ENCODE results near the gene IL6.

Gene IL6

DNA sequence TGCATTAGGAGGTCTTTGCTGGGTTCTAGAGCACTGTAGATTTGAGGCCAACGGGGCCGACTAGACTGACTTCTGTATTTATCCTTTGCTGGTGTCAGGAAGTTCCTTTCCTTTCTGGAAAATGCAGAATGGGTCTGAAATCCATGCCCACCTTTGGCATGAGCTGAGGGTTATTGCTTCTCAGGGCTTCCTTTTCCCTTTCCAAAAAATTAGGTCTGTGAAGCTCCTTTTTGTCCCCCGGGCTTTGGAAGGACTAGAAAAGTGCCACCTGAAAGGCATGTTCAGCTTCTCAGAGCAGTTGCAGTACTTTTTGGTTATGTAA lies 675 bp downstream of the IL6 start:
- DNase-seq (ENCODE audit: low read depth): no peak

DNA sequence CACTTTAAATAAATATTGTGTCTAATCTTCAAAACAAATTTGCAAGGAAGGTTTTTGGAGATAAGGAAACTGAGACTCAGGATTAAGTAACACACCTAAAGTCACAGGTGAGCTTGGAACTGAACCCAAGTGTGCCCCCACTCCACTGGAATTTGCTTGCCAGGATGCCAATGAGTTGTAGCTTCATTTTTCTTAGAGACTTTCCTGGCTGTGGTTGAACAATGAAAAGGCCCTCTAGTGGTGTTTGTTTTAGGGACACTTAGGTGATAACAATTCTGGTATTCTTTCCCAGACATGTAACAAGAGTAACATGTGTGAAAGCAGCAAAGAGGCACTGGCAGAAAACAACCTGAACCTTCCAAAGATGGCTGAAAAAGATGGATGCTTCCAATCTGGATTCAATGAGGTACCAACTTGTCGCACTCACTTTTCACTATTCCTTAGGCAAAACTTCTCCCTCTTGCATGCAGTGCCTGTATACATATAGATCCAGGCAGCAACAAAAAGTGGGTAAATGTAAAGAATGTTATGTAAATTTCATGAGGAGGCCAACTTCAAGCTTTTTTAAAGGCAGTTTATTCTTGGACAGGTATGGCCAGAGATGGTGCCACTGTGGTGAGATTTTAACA lies 1.5 kb downstream of the IL6 start:
- DNase-seq (ENCODE audit: low read depth): peak; percentile 69

DNA sequence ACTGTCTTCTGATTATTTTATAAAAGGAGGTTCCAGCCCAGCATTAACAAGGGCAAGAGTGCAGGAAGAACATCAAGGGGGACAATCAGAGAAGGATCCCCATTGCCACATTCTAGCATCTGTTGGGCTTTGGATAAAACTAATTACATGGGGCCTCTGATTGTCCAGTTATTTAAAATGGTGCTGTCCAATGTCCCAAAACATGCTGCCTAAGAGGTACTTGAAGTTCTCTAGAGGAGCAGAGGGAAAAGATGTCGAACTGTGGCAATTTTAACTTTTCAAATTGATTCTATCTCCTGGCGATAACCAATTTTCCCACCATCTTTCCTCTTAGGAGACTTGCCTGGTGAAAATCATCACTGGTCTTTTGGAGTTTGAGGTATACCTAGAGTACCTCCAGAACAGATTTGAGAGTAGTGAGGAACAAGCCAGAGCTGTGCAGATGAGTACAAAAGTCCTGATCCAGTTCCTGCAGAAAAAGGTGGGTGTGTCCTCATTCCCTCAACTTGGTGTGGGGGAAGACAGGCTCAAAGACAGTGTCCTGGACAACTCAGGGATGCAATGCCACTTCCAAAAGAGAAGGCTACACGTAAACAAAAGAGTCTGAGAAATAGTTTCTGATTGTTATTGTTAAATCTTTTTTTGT lies 2.3 kb downstream of the IL6 start:
- no peak for DNase-seq (ENCODE audit: low read depth)

DNA sequence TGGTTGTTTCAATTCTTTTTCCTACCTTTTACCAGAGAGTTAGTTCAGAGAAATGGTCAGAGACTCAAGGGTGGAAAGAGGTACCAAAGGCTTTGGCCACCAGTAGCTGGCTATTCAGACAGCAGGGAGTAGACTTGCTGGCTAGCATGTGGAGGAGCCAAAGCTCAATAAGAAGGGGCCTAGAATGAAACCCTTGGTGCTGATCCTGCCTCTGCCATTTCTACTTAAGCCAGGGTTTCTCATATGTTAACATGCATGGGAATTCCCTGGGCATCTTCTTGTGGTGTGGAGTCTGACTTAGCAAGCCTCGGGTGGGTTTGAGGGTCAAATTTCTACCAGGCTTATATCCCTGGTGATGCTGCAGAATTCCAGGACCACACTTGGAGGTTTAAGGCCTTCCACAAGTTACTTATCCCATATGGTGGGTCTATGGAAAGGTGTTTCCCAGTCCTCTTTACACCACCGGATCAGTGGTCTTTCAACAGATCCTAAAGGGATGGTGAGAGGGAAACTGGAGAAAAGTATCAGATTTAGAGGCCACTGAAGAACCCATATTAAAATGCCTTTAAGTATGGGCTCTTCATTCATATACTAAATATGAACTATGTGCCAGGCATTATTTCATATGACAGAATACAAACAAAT lies 3.2 kb downstream of the IL6 start:
- no peak for DNase-seq (ENCODE audit: low read depth)

- DNase-seq (ENCODE audit: low read depth): peak; percentile 94
These were observed 4.1 kb downstream of the IL6 start for GRCh38 chr7:22730921-22731654.

GRCh38 chr7:22731766-22732165 lies 4.8 kb downstream of the IL6 start:
- DNase-seq (ENCODE audit: low read depth): no peak

DNA sequence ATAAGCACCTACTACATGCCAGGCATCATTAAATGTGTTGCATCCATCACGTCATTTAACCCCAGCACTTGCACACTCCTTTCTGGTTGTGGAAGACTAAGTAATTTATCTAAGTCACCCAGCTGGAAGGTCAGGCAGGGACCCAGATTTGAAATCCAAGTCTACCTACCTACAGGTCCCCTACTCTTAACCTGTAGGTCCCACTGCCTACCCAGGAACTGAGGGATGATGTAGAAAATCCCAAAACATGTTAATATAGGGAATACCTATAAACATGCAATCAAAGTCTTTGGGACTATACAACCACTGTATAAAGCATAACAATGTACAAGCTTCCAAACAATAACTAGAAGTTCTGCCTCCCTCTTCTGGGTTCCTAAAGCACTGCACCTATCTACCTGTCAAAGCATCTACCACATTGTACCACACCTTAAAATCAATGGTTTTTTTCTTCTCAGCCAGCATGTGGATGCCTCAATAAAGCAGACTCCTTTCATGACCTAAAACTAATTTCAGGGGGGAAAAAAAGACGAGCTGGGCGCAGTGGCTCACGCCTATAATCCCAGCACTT lies 5.6 kb downstream of the IL6 start:
- DNase-seq (ENCODE audit: low read depth): peak; percentile 26

GRCh38 chr7:22733761-22734160 lies 6.8 kb downstream of the IL6 start:
- DNase-seq (ENCODE audit: low read depth): no peak

- DNase-seq (ENCODE audit: low read depth): no peak
These were observed 16.0 kb downstream of the IL6 start for GRCh38 chr7:22743014-22743413.

GRCh38 chr7:22751341-22751740 lies 24.3 kb downstream of the IL6 start:
- peak; percentile 6 for DNase-seq (ENCODE audit: low read depth)

DNA sequence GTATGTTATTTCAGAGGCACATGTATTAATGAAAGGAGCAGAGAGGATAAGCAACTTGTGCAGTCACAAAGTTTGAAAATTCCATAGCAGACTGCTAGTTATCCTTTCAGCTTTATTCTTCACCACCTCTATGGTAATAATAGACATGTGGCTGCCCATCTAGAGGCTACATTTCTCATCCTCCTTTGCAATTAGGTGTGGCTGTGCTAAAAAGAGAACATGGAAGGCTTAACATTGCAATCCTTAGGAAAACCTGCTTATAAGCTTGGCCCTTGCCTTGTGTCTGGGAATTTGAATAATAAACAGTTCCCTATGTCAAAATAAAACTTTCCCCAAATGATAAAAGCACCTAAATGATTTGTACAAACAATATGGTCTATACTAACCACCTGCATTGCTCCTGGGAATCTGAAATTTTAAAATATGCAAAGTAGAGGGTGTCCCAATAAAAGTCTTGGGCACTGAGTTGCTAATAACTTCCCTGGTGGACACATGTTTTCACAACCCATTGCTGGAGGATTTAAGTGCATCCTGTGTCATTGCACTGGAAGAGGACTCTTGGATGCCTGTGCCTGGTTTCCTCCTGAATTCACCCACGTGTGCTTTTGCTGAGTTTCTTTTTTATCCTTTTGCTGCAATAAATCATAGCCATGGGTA lies 30.5 kb downstream of the IL6 start:
- DNase-seq (ENCODE audit: low read depth): no peak

DNA sequence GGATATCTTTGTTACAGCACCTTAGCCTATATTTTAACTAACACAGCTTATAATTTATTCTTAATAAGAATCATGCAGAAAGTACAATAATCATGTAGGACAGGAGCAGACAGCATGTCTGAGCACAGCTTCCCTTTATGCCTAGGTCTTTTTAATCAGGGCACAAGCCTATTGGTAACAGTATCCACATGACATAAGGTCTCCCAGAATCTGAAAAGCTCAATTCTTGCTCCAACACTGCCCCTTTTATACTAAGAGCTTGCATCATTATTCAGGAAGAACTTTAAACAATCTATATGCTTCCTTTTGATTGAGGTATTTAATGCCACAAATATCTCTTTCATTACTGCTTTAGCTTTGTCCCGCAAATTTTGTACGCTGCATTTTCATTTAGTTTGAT lies 31.6 kb downstream of the IL6 start:
- DNase-seq (ENCODE audit: low read depth): no peak

- peak; percentile 59 for DNase-seq (ENCODE audit: low read depth)
These were observed 32.7 kb downstream of the IL6 start for GRCh38 chr7:22759721-22760120.

GRCh38 chr7:22762866-22763265 lies 35.9 kb downstream of the IL6 start:
- DNase-seq (ENCODE audit: low read depth): peak; percentile 33

- no peak for DNase-seq (ENCODE audit: low read depth)
These were observed 38.6 kb downstream of the IL6 start for GRCh38 chr7:22765609-22766008.

- peak; percentile 16 for DNase-seq (ENCODE audit: low read depth)
These were observed 44.3 kb downstream of the IL6 start for GRCh38 chr7:22771194-22771871.

GRCh38 chr7:22771872-22772228 lies 44.9 kb downstream of the IL6 start:
- no peak for DNase-seq (ENCODE audit: low read depth)

GRCh38 chr7:22772885-22773284 lies 45.9 kb downstream of the IL6 start:
- no peak for DNase-seq (ENCODE audit: low read depth)

DNA sequence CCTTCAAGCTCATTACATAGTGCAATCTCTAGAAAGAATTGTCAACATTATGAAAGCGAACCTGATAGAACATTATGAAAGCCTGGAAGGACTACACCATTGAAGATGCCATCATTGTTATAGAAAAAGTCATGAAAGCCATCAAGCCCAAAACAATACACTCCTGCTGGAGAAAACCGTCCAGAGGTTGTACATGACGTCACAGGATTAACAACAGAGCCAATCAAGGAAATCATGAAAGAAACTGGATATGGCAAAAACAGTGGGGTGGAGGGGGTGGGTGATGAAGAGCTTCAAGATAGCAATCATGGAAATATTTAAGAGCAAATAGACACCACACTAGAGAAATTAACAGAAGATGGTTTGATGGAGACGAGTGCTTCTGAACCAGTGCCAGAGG lies 50.0 kb downstream of the IL6 start:
- no peak for DNase-seq (ENCODE audit: low read depth)

DNA sequence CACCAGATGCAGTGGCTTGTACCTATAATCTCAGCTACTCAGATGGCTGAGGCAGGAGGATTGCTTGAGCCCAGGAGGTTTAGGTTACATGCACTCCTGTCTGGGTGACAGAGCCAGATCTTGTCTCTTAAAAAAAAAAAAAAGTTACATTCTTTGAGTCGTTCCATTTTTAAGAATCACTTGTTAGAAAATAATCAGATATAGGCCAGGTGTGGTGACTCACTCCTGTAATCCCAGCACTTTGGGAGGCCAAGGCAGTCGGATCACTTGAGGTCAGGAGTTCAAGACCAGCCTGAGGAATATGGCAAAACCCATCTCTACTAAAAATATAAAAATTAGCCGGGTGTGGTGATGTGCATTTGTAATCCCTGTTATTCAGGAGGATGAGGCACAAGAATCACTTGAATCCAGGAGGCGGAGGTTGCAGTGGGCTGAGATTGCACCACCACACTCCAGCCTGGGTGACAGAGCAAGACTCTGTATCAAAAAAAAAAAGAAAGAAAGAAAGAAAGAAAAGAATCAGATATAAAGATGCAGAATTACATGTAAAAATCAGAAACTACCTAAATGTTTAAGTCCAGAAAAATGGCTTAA lies 52.8 kb downstream of the IL6 start:
- DNase-seq (ENCODE audit: low read depth): peak; percentile 17

GRCh38 chr7:22781230-22781711 lies 54.3 kb downstream of the IL6 start:
- DNase-seq (ENCODE audit: low read depth): peak; percentile 90
